SH-SY5Y (cell line): ENCODE data around the gene LRRK1.

Experiments
- GATA2 ChIP-seq: IDR thresholded peaks from 2 replicates; pipeline ENCODE4 v1.6.1; 2011; ENCODE audit warnings: mild to moderate bottlenecking, low read depth, low read length
- GATA3 ChIP-seq: IDR thresholded peaks from 2 replicates; pipeline ENCODE4 v1.6.1; 2011; ENCODE audit warnings: low read depth, mild to moderate bottlenecking, low read length, moderate library complexity

GRCh38 chr15:100898661-100899462 lies 20.3 kb upstream of the LRRK1 start:
- TF ChIP-seq GATA2 (no peak), GATA3 (no peak)
